BJ (cell line): ENCODE data around the gene TINAGL1. TPM values are rescaled to one million over a fixed set of nuclear protein-coding genes. Genes with fewer than 3 reads are reported as not detected.
A peak's percentile ranks its signal among the peaks of the same experiment; 100 is the strongest.

Experiments used
- CTCF ChIA-PET: fragments of 350-600 bp; formaldehyde crosslinking; extraction: SDS; loops from one replicate; lab custom pipeline; 2021; ENCODE audit warnings: antibody characterized with exemption, inconsistent platforms; lab: Yijun Ruan, JAX
- POLR2A ChIA-PET: fragments of 300-600 bp; sonication (Branson Sonifier 250); formaldehyde crosslinking; extraction: SDS; loops from one replicate; lab custom pipeline; 2021; ENCODE audit warnings: antibody characterized with exemption; lab: Charles Lee
- DNase-seq: peaks from one replicate; pipeline ENCODE4 v3.0.0-alpha.2; 2011; ENCODE audit warnings: low read depth
- H3K27me3 ChIP-seq: 2 replicates; pipeline ENCODE4 v1.6.0; 2011; ENCODE audit warnings: low read length; ENCODE audit not compliant: control insufficient read depth, insufficient read depth
- H3K36me3 ChIP-seq: 2 replicates; pipeline ENCODE4 v1.5.1; 2011; ENCODE audit warnings: low read length; ENCODE audit not compliant: control insufficient read depth, insufficient read depth
- H3K4me3 ChIP-seq: 2 replicates; pipeline ENCODE4 v1.5.1; 2011; ENCODE audit warnings: low read depth, mild to moderate bottlenecking, control low read depth, low read length
- polyA plus RNA-seq: library from polyadenylated mRNA; depleted of rRNA; stranded (reverse); fragments of >200 nt; gene quantifications from 2 replicates; pipeline ENCODE4 v1.2.3, GENCODE V29; 2011
- TF ChIP-seq, protein P1 (sequence below): IDR thresholded peaks from 2 replicates; pipeline ENCODE4 v1.5.1; 2011; ENCODE audit warnings: low read depth, mild to moderate bottlenecking, control low read depth, inconsistent platforms, low read length, moderate library complexity; ENCODE audit not compliant: insufficient read depth

TINAGL1 gene
- polyA plus RNA-seq, 1 experiment: 39.0 TPM

DNA sequence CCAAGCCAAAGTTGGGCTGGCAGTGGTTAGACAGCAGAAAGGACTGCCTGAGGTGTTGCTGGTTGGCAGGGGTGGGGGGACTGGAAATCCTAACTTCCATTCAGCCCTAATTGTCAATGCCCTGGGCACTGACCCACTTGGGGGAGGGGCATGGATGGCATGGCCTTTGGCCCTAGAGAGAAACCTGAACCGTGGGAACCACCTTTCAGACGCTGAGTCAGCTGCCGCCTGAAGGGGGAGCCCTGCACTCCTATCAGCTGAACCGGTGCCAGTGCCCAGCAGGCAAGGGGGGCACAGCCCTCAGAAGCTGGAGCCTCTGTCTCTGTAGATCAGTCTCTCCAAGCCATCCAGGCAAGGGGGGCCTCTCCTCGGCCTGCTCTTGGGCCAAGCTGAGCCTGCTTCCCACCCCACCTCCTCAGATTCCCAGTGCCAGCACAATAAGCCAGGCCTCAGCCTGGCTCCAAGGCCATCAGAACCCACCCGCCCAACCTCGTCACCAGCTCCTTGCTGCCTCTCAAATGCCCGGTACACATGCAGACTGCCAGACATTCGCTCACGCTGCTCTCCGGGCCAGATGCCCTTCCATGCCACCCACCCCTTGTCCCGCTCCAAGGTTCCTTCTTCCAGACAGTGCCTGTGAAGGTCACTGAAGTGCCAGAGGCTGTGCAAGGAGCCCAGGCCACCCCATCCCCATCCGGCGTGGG lies 11.6 kb downstream of the TINAGL1 start:
- ChIA-PET CTCF (interaction anchor here (0.6 to 19.4 kb wide), 5 partner anchors 15 to 275 kb away, joined by 3 to 366 read pairs (median 3); partner anchors contain the start of gene TINAGL1), POLR2A (no interaction called here)

DNA sequence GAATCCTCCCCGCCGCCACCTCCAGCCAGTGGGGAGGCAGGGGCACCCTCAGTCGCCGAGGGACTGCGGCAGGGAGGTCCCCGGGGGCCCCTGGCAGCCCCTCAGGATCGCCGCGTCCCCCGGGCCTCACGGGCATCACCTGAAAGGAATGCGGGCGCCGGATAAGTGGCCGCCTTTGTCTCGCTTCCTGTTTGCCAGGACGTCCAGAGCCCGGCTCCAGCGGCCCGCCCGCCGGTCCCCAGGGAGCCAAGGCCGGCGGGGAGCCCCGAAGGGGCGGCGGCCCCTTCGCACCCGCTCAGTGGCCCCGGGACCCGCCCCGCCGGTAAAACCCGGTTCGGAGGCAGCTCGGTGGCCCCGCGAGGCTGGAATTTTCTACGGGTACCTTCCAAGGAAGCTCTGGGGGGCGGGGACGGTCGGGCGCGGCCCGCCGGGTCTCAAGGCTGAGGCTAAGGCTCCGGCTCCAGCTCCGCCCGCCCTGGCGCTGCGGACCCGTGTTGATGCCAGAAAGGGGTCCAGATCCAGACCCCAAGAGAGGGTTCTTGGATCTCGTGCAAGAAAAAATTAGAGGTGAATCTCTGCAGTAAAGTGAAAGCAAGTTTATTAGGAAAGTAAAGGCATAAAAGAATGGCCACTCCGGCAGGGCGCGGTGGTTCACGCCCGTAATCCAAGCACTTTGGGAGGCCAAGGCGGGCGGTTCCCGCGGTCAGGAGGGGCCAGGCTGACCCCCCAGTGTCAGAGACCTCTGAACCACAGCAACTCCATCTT lies 12.6 kb downstream of the TINAGL1 start:
- CTCF ChIA-PET: interaction anchor here (0.7 to 19.4 kb wide), 6 partner anchors 8 to 200 kb away, joined by 3 to 366 read pairs (median 3); partner anchors contain the start of gene TINAGL1
- TF ChIP-seq, protein P1, sequence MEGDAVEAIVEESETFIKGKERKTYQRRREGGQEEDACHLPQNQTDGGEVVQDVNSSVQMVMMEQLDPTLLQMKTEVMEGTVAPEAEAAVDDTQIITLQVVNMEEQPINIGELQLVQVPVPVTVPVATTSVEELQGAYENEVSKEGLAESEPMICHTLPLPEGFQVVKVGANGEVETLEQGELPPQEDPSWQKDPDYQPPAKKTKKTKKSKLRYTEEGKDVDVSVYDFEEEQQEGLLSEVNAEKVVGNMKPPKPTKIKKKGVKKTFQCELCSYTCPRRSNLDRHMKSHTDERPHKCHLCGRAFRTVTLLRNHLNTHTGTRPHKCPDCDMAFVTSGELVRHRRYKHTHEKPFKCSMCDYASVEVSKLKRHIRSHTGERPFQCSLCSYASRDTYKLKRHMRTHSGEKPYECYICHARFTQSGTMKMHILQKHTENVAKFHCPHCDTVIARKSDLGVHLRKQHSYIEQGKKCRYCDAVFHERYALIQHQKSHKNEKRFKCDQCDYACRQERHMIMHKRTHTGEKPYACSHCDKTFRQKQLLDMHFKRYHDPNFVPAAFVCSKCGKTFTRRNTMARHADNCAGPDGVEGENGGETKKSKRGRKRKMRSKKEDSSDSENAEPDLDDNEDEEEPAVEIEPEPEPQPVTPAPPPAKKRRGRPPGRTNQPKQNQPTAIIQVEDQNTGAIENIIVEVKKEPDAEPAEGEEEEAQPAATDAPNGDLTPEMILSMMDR: no peak
- Histone ChIP-seq H3K36me3 (peaks cover 6% of the 10 kb centered on the region), H3K27me3 (no peaks in the 10 kb centered on the region), H3K4me3 (0 out of 2 replicates have a peak overlapping the region, but pooled peaks have one; percentile 7)
- POLR2A ChIA-PET: no interaction called here
- no peak for DNase-seq

More for the DNA sequence above, 11.6 kb downstream of the TINAGL1 start:
- no peaks in the 10 kb centered on the region for H3K27me3 ChIP-seq
- peaks cover 11% of the 10 kb centered on the region for H3K36me3 ChIP-seq
- TF ChIP-seq, protein P1: peak; percentile 73
- DNase-seq: no peak
- H3K4me3 ChIP-seq: no peak overlapping the region

DNA sequence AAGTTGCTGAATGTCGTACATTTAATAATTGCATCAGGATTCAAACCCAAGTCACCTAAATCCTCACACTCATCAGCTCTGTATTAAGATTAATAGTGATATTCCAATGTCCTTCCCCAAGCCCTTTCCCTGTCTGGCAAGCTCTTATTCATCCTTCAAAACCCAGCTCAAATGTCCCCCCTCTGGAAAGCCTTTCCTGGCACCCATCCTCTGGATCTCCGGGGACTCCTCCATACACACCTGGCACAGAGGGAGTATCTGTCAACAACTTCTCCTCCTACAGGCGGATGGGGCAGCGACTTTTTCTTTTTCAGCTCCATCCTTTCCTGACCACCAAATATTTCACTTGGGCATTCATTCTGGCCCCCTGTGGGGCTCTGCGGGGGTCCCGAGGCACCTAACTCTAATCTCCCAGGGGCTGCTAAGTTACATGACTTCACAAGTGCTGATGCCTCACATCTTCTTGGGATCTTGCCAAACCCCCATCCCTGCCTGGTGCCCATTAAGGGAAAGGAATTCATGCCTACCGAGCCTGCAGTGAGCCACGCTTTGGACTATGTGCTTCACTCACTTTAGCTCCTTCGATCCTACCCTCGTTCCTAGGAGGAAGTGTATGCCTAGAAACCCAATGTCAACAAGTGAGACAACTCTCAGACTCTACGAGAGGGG lies 15.2 kb downstream of the TINAGL1 start:
- Histone ChIP-seq H3K27me3 (no peaks in the 10 kb centered on the region), H3K36me3 (peaks cover 2% of the 10 kb centered on the region; the same call in 1 of the 2 replicates), H3K4me3 (no peak overlapping the region)
- DNase-seq: no peak
- POLR2A ChIA-PET: interaction anchor here (0.5 kb wide), 1 partner anchor 590 kb away, joined by 11 read pairs; no protein-coding TSS in a partner anchor
- TF ChIP-seq, protein P1: no peak
- CTCF ChIA-PET: interaction anchor here (1.1 to 19.4 kb wide), 8 partner anchors 10 to 198 kb away, joined by 3 to 366 read pairs (median 4); partner anchors contain the start of genes HCRTR1 and TINAGL1

DNA sequence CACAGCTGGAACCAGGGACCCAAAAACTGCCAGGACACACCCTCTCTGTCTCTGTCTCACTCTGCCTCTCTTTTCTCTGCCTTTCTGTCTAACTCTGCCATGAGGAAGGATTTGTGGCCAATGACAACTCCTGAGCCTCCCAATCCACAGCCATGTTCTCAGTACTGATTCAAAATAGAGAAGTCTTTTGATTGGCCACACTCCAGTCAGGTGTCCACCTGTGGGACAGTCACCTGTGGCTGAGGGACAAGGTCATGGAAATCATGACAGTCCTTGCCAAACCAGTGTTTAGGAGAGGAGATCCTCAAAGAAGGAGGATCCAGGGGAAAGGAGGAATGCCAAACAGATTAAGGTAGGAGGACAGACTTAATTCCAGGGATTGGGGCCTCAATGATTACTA lies 15.8 kb downstream of the TINAGL1 start:
- TF ChIP-seq, protein P1: no peak
- Histone ChIP-seq H3K4me3 (no peak overlapping the region), H3K27me3 (no peaks in the 10 kb centered on the region), H3K36me3 (peaks cover 2% of the 10 kb centered on the region; the same call in 1 of the 2 replicates)
- no peak for DNase-seq
- CTCF ChIA-PET: interaction anchor here (1.1 to 19.4 kb wide), 8 partner anchors 11 to 197 kb away, joined by 3 to 366 read pairs (median 6); partner anchors contain the start of genes HCRTR1 and TINAGL1
- POLR2A ChIA-PET: no interaction called here
